NT2/D1 (cell line): ENCODE results near the gene PPP1CB.

Experiments used
- DNase-seq: peaks from one replicate; pipeline ENCODE4 v3.0.0-alpha.2; 2011; ENCODE audit warnings: low read depth, low spot score
- H3K27me3 ChIP-seq: 2 replicates; pipeline ENCODE4 v1.6.0; 2011; ENCODE audit warnings: mild to moderate bottlenecking; ENCODE audit not compliant: insufficient read length, insufficient read depth
- H3K36me3 ChIP-seq: 2 replicates; pipeline ENCODE4 v1.6.1; 2011; ENCODE audit warnings: mild to moderate bottlenecking, low read length, mixed read lengths; ENCODE audit not compliant: insufficient read depth, insufficient read length
- H3K4me1 ChIP-seq: 2 replicates; pipeline ENCODE4 v1.5.1; 2011; ENCODE audit not compliant: insufficient read depth, insufficient read length
- H3K4me3 ChIP-seq: 2 replicates; pipeline ENCODE4 v1.5.1; 2011; ENCODE audit warnings: low read depth; ENCODE audit not compliant: insufficient read length
- H3K9ac ChIP-seq: 2 replicates; pipeline ENCODE4 v1.6.0; 2011; ENCODE audit warnings: low read depth; ENCODE audit not compliant: insufficient read length
- H3K9me3 ChIP-seq: 2 replicates; pipeline ENCODE4 v1.5.1; 2011; ENCODE audit warnings: mild to moderate bottlenecking, low read length; ENCODE audit not compliant: insufficient read depth
- SUZ12 ChIP-seq: IDR thresholded peaks from 2 replicates; pipeline ENCODE4 v1.6.1; 2011; ENCODE audit not compliant: insufficient read length, insufficient read depth; ENCODE audit errors: extremely low read depth
- YY1 ChIP-seq: IDR thresholded peaks from 2 replicates; pipeline ENCODE4 v1.6.1; 2011; ENCODE audit not compliant: insufficient read length, insufficient read depth
- ZNF274 ChIP-seq: IDR thresholded peaks from 2 replicates; pipeline ENCODE4 v1.6.1; 2011; ENCODE audit warnings: mild to moderate bottlenecking, low read depth, low read length

The PPP1CB gene

GRCh38 chr2:28710545-28710944 lies 41.1 kb upstream of the PPP1CB start:
- no peak for TF ChIP-seq YY1
- TF ChIP-seq SUZ12: no peak
- TF ChIP-seq ZNF274: no peak
- Histone ChIP-seq H3K36me3 (no peaks in the 10 kb centered on the region), H3K27me3 (no peaks in the 10 kb centered on the region), H3K9me3 (no peaks in the 10 kb centered on the region), H3K4me1 (no peaks in the 10 kb centered on the region), H3K4me3 (no peak overlapping the region), H3K9ac (no peak overlapping the region)
- no peak for DNase-seq

GRCh38 chr2:28713577-28714298 lies 37.9 kb upstream of the PPP1CB start:
- no peak for DNase-seq
- Histone ChIP-seq H3K4me3 (no peak overlapping the region), H3K27me3 (no peaks in the 10 kb centered on the region), H3K4me1 (no peaks in the 10 kb centered on the region), H3K36me3 (no peaks in the 10 kb centered on the region), H3K9me3 (no peaks in the 10 kb centered on the region), H3K9ac (no peak overlapping the region)
- TF ChIP-seq YY1: no peak

GRCh38 chr2:28716265-28716865 lies 35.3 kb upstream of the PPP1CB start:
- Histone ChIP-seq H3K4me3 (no peak overlapping the region), H3K9ac (no peak overlapping the region), H3K4me1 (no peaks in the 10 kb centered on the region), H3K27me3 (no peaks in the 10 kb centered on the region), H3K36me3 (no peaks in the 10 kb centered on the region), H3K9me3 (no peaks in the 10 kb centered on the region)
- TF ChIP-seq ZNF274 (no peak), SUZ12 (no peak), YY1 (no peak)
- DNase-seq: no peak

GRCh38 chr2:28717339-28717758 lies 34.3 kb upstream of the PPP1CB start:
- TF ChIP-seq YY1 (no peak), SUZ12 (no peak), ZNF274 (no peak)
- Histone ChIP-seq H3K4me1 (no peaks in the 10 kb centered on the region), H3K9ac (no peak overlapping the region)

GRCh38 chr2:28720345-28720744 lies 31.3 kb upstream of the PPP1CB start:
- TF ChIP-seq SUZ12 (no peak), ZNF274 (no peak), YY1 (no peak)
- no peaks in the 10 kb centered on the region for H3K27me3 ChIP-seq
- H3K4me1 ChIP-seq: no peaks in the 10 kb centered on the region
- H3K9ac ChIP-seq: no peak overlapping the region
- no peak for DNase-seq
- no peaks in the 10 kb centered on the region for H3K9me3 ChIP-seq
- H3K4me3 ChIP-seq: no peak overlapping the region
- H3K36me3 ChIP-seq: no peaks in the 10 kb centered on the region

More at GRCh38 chr2:28717339-28717758, 34.3 kb upstream of the PPP1CB start:
- no peaks in the 10 kb centered on the region for H3K9me3 ChIP-seq
- no peak overlapping the region for H3K4me3 ChIP-seq
- no peaks in the 10 kb centered on the region for H3K27me3 ChIP-seq
- no peaks in the 10 kb centered on the region for H3K36me3 ChIP-seq
- DNase-seq: no peak

- Histone ChIP-seq H3K4me3 (no peak overlapping the region), H3K27me3 (no peaks in the 10 kb centered on the region), H3K36me3 (no peaks in the 10 kb centered on the region), H3K9me3 (no peaks in the 10 kb centered on the region), H3K9ac (no peak overlapping the region), H3K4me1 (no peaks in the 10 kb centered on the region)
- DNase-seq: no peak
- TF ChIP-seq ZNF274: no peak
- no peak for TF ChIP-seq YY1
- no peak for TF ChIP-seq SUZ12
Observed at GRCh38 chr2:28721601-28722191, 29.9 kb upstream of the PPP1CB start.

GRCh38 chr2:28725021-28725711 lies 26.5 kb upstream of the PPP1CB start:
- H3K4me3 ChIP-seq: no peak overlapping the region
- no peak for DNase-seq
- no peaks in the 10 kb centered on the region for H3K27me3 ChIP-seq
- H3K4me1 ChIP-seq: no peaks in the 10 kb centered on the region
- H3K9ac ChIP-seq: no peak overlapping the region
- no peaks in the 10 kb centered on the region for H3K36me3 ChIP-seq
- no peaks in the 10 kb centered on the region for H3K9me3 ChIP-seq
- TF ChIP-seq ZNF274 (no peak), YY1 (no peak), SUZ12 (no peak)
